GM21619 (cell line): ENCODE data around the gene SH3BP4.
"Not testable (repeated sequence)": the region's sequence is repeated elsewhere in the genome, so short reads cannot be mapped to it uniquely, and the experiment has no call there.

Experiments
- ATAC-seq: cut with Tn5 transposase; IDR thresholded peaks from one replicate; pipeline ENCODE4 v1.9.1; 2021; ENCODE audit not compliant: unreplicated experiment

Gene SH3BP4

DNA sequence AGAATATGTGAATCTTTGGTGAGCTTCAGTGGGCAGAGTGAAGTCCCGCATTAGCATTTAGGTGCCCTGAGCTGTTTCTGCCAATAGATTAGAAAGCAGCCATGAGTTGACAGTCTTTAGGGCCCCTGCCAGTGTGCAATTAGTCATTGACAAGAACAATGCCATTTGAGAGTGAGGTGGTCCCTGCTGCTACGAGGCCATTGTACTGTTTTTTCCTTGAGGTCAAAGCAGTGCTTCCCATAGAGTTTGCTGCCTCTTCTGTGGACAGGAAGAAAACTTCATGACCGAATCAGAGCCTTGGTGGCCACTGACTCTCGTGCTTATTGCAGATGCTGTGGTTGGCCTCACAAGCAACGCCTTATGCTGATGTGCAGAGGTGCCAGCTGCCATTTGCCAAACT lies 102.7 kb downstream of the SH3BP4 start:
- no peak for ATAC-seq

DNA sequence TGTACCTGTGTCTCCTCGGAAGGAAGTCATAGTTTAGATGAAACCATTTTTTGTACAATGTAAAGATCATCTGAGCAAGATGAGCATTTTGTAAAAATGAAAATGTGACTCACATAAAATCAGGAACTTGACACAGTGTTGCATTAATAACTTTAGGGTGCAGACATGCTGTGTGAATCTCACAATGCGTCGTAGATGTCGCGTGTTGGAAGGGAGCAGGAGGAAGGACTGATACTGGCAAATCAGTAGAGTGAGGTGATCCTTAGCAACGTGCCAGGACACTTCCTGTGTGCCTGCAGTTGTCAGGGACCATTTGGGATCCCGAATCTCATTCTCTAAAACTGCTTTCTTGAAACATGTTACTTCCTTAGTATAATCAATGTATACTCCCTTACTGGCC lies 103.1 kb downstream of the SH3BP4 start:
- no peak for ATAC-seq

GRCh38 chr2:235055891-235056516 lies 104.2 kb downstream of the SH3BP4 start:
- no peak for ATAC-seq

GRCh38 chr2:235056768-235057167 lies 105.0 kb downstream of the SH3BP4 start:
- no peak for ATAC-seq

DNA sequence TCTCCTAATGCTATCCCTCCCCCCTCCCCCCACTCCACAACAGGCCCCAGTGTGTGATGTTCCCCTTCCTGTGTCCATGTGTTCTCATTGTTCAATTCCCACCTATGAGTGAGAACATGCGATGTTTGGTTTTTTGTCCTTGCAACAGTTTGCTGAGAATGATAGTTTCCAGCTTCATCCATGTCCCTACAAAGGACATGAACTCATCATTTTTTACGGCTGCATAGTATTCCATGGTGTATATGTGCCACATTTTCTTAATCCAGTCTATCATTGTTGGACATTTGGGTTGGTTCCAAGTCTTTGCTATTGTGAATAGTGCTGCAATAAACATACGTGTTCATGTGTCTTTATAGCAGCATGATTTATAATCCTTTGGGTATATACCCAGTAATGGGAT lies 105.8 kb downstream of the SH3BP4 start:
- ATAC-seq = not testable (repeated sequence)

DNA sequence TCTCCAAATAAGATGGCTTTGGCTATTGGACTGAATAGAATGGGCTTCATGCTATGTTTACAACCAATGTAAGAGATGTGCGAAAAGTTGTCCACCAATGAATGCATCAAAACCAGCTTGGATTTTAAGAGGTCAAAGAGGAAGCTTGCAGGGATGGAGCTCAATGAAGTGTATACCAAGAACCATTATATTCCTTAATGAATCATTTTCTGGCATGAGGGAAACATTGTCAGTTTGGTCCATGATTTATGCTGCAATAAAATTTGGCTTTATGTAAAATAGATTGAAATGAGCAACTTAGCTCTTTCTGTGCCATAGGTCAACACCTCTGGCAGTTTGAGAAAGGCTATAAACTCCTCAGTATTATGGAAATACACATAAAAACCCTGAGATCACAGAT lies 107.3 kb downstream of the SH3BP4 start:
- no peak for ATAC-seq

DNA sequence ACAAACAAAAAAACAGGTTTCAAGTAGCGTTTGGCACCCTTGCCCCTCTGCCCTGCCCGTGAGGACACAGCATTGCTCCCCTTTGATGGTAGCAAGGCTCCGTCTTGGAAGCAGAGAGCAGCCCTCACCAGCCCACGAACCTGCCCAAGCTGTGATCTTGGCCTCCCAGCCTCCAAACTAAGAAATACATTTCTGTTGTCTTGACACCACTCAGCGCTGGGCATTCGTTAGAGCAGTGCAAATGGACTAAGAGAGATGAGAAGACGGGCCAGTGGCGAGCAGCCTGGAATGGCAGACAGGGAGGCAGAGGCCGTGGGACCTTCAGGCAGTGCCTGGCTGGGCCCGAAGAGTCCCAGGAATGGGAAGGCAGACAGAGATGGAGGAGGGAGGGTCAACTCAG lies 109.8 kb downstream of the SH3BP4 start:
- no peak for ATAC-seq

DNA sequence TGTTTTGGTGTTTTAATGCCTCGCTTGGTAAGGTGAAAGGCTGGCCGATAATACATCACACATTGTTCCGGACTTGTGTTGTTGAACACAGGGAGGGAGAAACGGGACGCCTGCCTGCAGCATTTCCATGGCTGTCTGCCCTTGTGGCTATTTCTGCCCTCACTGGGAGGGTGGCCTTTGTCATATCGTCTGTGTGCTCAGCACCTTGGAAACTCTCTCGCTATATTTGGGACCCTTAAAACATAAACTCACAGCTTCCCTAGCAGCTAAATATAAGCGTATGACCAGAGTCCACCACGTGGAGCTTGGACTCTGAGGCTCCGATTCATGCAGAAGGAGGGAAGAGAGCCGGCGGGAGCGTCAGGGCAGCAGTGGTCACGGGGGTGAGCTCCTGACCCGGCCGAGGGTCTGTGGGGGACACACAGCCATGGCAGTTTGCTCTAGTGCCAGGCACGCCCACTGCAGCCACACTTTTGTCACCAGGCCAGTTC lies 111.7 kb downstream of the SH3BP4 start:
- no peak for ATAC-seq

DNA sequence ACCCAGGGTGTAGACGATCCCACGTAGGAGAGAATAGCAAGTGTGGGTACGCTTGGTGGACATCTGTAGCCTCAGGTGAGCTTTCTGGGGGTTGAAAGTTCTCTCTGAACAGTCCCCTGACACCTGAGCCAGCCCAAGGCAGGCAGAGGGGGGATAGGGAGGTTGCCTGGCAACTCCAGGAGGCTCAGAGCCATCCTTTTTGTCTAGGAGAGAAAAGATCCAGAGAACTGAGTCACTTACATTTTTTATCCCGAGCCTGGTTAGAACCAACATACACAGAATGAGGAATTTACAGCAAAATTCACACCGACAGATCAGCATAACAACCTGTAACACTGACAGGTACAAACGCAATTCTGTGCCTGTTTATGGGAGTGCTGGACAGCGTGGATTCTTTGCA lies 113.2 kb downstream of the SH3BP4 start:
- ATAC-seq = no peak

DNA sequence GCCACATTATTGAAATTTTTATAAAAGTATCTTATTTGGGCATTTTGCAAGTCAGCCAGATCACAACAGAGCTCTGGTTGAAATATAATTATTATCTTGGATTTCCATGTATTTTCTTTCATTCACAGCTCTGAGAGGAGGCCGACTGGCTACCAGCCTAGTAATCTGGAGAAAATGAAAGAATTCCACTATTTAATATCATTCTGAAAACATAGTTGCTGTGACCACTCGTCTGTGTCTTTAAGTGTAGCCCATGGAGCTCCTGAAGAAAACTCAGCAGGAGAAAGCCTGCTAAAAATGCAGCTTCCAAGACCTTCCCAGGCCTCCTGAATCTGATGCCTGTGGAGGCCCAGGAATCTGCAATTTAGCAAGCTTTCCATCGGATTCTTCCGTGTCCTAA lies 114.7 kb downstream of the SH3BP4 start:
- ATAC-seq = no peak

DNA sequence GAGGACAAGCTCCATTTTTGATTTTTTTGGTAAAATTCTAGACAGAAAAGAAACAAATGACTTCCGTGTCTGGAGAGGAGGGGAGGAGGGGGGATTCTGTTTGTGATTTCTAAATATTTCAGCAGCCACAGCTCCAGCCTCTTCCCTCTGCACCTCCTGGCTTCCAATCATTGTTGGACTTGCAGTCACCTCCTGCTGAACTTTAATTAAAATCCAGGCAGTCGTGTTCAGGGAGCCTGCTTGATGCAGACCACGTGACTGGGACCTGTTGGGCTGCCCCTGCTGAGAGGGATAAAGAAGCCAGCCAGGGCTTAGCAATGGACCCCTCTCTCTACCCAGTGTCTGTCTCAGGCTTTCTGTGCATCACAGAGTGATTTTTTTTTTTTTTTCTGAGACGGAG lies 115.1 kb downstream of the SH3BP4 start:
- no peak for ATAC-seq

DNA sequence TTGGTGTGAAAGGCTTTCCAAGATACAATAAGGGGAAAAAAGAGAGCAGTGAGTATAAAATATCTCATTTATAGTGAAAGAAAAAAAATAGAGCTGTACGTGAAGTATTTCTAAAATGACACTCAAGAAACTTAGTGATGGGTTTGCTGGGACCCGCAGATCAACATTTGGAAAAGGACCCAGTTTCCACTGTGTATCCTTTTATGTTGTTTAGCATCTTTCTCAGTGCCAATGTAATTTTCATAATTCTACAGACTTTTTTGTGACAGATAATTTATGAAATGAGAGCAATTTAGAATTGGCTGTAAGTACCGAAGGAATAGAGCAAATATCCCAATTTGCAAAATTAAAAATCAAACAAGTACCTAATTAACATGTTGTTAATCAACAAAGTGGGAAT lies 116.9 kb downstream of the SH3BP4 start:
- no peak for ATAC-seq

- ATAC-seq = no peak
Measured at GRCh38 chr2:235070063-235070706, 118.4 kb downstream of the SH3BP4 start.

GRCh38 chr2:235073868-235074413 lies 122.1 kb downstream of the SH3BP4 start:
- no peak for ATAC-seq

DNA sequence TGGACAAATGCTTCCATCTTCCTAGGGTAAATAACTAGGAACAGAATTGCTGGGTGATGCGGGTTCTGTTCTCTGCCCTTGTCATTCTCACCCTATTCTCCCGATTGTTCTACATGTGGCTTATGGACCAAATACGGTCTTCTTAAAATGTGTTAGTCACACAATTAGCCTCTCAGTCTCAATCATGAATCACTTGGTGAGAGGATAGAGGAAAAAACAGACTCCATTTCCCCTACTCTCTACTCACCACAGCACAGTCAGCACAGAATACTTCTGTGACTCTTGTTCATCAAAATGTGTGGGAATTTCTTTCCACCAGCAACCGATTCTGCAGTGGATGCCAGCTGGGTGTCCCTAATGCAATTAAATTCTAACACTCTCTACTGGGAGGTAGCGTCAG lies 125.2 kb downstream of the SH3BP4 start:
- no peak for ATAC-seq

GRCh38 chr2:235078182-235078581 lies 126.4 kb downstream of the SH3BP4 start:
- ATAC-seq = no peak

- no peak for ATAC-seq
Measured at GRCh38 chr2:235078914-235079472, 127.2 kb downstream of the SH3BP4 start.

DNA sequence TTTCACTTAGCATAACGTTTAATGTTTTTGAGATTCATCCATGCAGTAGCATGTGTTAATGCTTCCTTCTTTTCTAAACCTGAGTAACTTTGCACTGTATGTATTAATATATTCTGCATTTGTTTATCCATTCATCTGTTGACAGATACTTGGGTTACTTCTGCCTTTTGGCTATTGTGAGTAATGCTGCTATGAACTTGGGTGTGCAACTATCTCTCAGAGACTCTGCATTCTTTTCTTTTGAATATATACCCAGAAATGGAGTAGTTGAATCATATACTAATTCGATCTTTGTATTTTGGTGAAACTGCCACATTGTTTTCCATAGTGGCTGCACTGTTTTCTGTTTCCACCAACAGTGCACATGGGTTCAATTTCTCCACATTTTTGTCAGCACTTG lies 128.3 kb downstream of the SH3BP4 start:
- no peak for ATAC-seq

DNA sequence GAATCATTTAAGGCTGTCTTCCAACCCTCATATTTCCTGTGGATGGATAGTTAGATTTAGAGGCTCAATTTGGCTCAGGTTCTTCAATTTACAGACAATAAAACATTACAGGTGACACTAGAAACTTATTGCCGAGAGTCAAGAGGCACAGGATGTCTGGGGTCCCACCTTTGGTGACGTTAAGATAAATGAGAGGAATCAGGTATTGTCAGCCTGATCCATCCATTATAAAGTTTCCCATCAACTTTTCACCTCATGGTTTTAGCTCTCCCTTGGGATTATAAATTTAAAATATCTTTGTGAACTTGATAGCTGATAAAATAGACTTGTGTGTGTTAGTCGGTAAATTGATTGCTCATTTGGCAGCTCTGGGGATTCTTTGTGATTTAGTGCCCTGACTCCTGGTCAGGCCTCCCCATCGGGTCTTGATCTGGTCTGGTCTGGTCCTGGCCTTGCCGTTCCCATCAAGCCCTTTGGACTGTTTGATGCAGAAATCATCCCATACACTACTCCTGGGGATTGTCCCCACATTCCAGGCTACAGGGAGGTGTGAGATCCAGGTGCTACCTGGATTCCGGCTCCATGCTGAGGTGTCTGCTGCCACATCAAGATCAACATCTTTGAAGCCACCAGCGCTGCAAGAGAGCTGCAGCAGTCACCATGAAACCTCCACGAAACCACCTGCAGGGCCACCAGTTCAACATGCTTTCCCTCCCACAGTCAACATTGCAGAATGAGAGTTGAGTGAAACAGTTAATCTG lies 130.9 kb downstream of the SH3BP4 start:
- ATAC-seq = no peak

- ATAC-seq = peak; percentile 80
Measured at GRCh38 chr2:235083822-235084221, 132.0 kb downstream of the SH3BP4 start.

DNA sequence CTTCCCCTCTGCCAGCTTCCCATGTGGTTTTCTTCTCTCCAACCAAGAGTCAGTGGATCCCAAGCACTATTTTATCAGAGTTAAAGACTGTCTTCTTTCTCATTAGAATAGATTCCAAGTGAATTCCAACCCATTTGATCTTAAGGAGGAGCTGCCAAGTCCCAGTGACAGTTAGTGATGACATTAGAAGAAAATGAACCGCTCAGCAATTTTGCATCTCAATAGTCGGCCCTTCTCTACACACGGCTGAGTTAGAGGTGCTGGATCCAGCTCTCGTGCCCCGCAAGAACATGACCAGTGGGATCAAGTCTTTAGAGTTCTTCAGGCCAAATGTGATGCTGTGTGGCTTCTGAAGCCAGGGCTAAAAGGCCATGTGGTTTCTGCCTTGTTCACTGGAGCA lies 132.6 kb downstream of the SH3BP4 start:
- ATAC-seq = no peak

DNA sequence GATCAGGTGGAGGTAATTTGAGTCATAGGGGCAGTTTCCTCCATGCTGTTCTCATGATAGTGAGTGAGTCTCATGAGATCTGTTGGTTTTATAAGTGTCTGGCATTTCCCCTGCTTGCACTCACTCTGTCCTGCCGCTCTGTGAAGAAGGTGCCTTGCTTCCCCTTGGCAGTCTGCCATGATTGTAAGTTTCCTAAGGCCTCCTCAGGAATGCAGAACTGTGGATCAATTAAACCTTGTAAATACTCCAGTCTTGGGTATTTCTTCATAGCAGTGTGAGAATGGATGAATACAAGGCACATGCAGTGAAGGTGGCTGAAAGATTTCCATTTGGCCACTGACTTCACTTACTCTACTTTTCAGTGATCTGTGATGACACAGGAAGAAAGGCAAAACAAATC lies 133.7 kb downstream of the SH3BP4 start:
- no peak for ATAC-seq
